Stimulated activated CD4-positive, alpha-beta T cell treated with anti-CD3 and anti-CD28 coated beads, TNF-alpha, amount 100 ng/mL, for 1 hour (primary cell): Measurements from ENCODE around the gene ALG1.
"Not testable (repeated sequence)": the region's sequence is repeated elsewhere in the genome, so short reads cannot be mapped to it uniquely, and the experiment has no call there.

Experiments
- DNase-seq, 3 donors: peaks; one replicate each; pipeline ENCODE4 v3.0.0-alpha.2; 2020; ENCODE audit warnings: low read depth in 3 of 3, low spot score in 1 of 3

ALG1 gene

GRCh38 chr16:5097470-5098220, 26.0 kb downstream of the ALG1 start, which contains the start of gene EEF2KMT:
Gene EEF2KMT (minus strand): TSS chr16:5097795. CDS start chr16:5097739, 56 bp downstream.
- peak; percentile 78 to 80 (median 78) for DNase-seq

GRCh38 chr16:5098221-5099159, 26.8 kb downstream of the ALG1 start:
- DNase-seq: peak; percentile 91 to 93 (median 91)

DNA sequence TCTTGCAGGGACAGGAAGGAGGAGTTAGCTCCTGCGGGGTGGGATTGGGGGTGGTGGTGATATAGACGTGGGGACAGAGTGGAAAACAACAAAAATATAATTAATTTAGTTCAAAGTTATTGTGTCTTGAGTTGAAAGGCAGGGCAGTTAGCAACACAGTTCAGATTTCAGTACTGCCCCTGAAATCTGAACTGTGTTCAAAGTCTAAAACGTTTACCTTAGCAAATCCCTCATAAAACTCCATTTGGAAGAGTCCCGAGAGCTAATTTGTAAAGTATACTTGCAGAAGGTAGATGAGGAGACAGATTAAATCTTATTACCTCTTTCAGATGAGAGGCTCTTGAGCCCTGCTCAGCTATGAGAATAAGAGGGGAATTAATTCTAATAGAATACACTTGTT, 27.5 kb downstream of the ALG1 start:
- not testable (repeated sequence) for DNase-seq

- DNase-seq: not testable (repeated sequence)
Observed at GRCh38 chr16:5103296-5104032, 31.8 kb downstream of the ALG1 start.

- DNase-seq: not testable (repeated sequence)
Observed at GRCh38 chr16:5105039-5105438, 33.4 kb downstream of the ALG1 start.

DNA sequence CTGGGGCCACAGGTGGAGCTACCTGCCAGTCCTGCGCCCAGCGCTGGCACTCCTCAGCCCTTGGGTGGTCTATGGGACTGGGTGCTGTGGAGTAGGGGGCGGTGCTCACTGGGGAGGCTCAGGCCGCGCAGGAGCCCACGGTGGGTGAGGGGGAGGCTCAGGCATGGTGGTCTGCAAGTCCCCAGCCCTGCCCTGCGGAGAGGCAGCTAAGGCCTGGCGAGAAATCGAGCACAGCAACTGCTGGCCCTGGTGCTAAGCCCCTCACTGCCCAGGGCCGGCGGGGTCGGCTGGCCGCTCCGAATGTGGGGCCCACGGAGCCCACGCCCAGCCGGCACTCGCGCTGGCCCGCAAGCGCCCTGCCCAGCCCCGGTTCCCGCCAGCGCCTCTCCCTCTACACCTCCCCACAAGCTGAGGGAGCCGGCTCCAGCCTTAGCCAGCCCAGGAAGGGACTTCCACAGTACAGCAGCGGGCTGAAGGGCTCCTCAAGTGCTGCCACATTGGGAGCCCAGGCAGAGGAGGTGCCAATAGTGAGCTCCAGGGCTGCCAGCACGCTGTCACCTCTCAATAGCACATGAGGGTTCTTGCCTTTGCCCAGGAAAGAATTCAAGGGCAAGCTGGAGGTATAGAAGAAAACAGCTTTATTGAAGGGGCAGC, 37.0 kb downstream of the ALG1 start:
- DNase-seq: no peak

DNA sequence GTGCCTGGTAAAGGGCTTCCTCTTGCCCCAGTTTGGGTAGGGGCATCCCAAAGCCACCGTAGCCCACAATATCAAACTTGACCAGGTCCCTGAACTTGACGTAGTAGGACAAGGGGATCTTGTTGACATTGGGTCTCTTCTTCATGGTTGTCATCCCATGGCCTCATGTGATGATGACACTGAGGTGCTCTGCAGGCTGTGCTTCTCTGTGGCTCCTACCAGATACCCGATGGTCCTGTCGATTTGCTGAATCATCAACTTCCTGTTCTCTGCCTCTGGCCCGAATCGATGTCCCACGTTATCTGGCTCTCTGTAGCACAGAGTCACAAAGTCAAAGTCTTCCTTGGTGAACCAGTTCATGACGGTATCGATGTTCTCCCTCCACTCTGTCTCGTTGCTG, 39.3 kb downstream of the ALG1 start:
- not testable (repeated sequence) for DNase-seq

DNA sequence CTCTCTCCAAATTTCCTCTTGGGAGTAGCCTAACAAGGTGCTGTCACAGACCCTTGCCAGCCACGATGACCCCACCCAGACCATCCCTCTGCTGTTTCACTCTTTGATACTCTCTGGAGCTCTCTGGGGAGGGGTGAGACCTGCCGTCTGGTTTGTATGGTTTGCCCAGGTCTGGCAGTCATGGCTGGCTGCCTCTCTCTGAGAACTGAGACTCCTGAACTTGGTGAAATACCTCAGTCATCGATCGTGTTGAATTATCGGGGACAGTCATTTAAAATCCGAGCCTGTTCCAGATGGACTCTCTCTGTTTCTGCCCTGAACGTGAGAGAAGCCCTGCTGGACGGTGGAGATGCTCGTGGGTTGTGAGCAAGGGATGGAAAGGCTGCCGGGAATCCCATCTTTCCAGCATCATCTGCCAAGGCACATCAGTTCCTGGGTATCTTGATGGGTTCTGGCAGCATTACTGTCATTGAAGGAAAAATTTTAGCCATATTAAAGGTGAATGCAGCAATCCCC, 45.2 kb downstream of the ALG1 start:
- not testable (repeated sequence) for DNase-seq

GRCh38 chr16:5117300-5118087, 45.9 kb downstream of the ALG1 start:
- DNase-seq: peak in 1 of 3 donors; percentile 6

- DNase-seq: not testable (repeated sequence)
Observed at GRCh38 chr16:5131467-5132004, 59.9 kb downstream of the ALG1 start.

- not testable (repeated sequence) for DNase-seq
Observed at GRCh38 chr16:5132915-5133600, 61.4 kb downstream of the ALG1 start.

DNA sequence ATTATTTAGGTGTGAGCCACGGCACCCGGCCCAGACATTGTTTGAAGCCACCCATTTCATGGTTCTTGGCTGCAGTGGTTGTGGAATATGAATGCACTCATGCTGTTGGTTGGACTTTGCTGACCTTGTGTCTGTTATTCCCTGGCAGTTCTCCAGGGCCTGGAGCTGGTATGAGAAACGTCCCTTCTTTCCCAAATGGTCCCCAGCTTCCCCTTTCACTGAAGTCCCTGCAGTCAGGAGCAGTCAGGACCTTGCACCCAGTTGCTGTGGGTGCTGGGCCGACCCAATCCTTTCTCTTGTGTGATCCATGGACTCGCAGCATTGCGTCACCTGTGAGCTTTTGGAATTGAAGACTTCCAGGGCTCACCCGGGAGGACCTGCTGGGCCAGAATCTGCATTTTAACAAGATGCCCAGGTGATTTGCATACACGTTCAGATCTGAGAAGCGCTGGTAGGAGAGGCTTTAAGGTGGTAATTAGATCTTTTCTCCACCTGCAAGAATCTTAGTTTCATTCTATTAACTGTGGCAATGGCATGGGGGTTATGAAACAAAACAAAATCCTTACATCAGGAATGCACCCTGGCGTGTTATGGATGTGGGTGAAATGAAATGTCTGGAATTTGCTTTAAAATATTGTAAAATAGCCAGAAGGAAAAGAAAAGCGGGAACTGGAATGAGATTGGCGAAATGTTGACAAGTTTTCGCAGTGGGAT, 63.3 kb downstream of the ALG1 start:
- not testable (repeated sequence) for DNase-seq
